H54 (cell line): ENCODE measurements around the gene NRTN.
A peak's percentile ranks its signal among the peaks of the same experiment; 100 is the strongest.
"Not testable (repeated sequence)": the region's sequence is repeated elsewhere in the genome, so short reads cannot be mapped to it uniquely, and the experiment has no call there.

Source experiments
- DNase-seq: peaks from one replicate; pipeline ENCODE4 v3.0.0; 2011; ENCODE audit warnings: low spot score, mixed read lengths; ENCODE audit not compliant: insufficient read length
- FAIRE-seq: peaks from 3 replicates; lab custom pipeline; 2011; peaks lifted over from hg19 to GRCh38; lab: Jason Lieb, UNC
- POLR2A ChIP-seq: IDR thresholded peaks from 2 replicates; pipeline ENCODE4 v1.6.1; 2011; ENCODE audit warnings: low read depth, mild to moderate bottlenecking, low read length

Gene NRTN

DNA sequence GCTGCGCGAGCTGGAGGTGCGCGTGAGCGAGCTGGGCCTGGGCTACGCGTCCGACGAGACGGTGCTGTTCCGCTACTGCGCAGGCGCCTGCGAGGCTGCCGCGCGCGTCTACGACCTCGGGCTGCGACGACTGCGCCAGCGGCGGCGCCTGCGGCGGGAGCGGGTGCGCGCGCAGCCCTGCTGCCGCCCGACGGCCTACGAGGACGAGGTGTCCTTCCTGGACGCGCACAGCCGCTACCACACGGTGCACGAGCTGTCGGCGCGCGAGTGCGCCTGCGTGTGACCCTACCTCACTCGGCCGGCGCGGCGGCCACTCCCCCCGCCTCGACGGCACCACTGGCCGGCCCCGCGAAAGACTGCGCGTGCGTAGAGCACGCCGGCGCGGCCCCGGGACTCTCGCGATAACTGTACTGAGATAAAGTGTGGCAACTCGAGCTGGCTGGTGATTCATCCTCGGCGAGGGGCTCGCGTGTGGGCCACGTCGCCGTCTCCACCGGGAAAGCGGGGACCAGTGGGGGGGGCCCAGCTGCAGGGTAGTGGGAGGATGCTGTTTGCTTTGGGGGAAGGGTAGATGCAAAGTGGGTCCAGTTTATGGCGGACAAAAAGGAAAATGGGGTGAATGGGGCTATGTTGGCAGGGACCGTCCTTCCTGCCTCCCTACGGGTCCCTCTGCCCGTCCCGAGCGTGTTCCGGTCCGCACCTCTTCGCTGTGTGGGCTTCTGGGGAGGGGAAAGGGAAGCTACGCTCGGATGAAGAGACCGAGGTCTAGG is 23.2 kb downstream of the NRTN start:
- peak; percentile 61; the same call in 1 of the 2 replicates for TF ChIP-seq POLR2A
- FAIRE-seq (no peak), DNase-seq (peak; percentile 68)

GRCh38 chr19:5828661-5829566 is 24.0 kb downstream of the NRTN start:
- no peak for FAIRE-seq
- DNase-seq: no peak
- no peak for TF ChIP-seq POLR2A

- DNase-seq (no peak), FAIRE-seq (no peak)
- TF ChIP-seq POLR2A: no peak
These were observed 24.9 kb downstream of the NRTN start for GRCh38 chr19:5829567-5830310.

DNA sequence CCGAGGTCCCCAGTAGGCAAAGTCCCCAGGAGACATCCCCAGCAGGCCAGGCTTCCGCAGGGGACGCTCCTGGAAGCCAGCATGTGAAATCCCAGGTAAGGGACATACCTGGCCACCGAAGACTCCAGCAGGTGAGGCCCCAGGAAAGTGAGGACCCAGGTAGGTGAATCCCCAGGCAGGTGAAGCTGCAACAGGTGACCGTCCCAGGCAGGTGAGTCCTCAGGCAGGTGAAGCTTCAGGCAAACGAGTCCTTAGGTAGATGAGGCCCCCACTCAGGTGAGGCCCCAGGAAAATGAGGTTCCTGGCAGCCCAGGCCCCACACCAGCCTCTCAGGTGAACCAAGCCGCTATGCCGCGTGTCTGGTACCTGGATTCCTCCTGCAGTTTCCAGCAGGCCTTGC is 26.3 kb downstream of the NRTN start:
- TF ChIP-seq POLR2A: no peak
- FAIRE-seq (no peak), DNase-seq (no peak)

GRCh38 chr19:5832061-5832460 is 27.2 kb downstream of the NRTN start:
- DNase-seq: no peak
- no peak for FAIRE-seq
- no peak for TF ChIP-seq POLR2A

DNA sequence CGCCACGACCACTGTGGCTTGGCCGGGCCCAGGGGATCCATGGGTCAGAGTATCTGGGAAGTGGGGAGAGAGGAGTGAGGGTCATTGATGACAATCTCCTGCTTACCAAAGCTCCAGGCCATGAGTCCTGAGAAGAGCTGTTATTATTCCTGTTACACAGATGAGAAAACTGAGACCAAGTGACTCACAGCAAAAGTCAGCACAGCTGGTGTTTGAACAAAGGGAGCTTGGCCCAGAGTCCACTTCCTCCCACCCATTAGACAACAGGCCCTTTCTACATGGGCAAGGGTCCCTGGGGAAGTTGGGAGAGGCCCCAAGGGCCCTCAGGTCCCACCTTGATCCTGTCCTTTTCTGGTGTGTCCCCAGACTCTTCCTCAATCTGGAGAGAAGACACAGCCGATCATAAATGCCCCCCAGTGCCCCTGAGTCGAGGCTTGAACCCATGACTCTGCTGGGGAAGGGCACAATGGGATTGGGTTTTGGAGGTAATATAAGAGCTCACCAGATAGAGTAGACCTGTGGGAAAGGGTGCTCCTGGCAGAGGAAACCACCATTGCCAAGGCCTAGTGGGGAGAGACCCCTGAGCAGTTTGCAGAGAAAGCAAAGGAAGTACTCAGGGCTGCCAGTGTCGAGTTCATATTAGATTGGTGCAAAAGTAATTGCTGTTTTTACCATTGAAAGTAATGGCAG is 27.8 kb downstream of the NRTN start:
- no peak for DNase-seq
- FAIRE-seq: no peak

GRCh38 chr19:5837761-5838352 is 33.0 kb downstream of the NRTN start:
- DNase-seq (no peak), FAIRE-seq (no peak)
- TF ChIP-seq POLR2A: no peak

More for the DNA sequence above, 27.8 kb downstream of the NRTN start:
- TF ChIP-seq POLR2A: no peak

DNA sequence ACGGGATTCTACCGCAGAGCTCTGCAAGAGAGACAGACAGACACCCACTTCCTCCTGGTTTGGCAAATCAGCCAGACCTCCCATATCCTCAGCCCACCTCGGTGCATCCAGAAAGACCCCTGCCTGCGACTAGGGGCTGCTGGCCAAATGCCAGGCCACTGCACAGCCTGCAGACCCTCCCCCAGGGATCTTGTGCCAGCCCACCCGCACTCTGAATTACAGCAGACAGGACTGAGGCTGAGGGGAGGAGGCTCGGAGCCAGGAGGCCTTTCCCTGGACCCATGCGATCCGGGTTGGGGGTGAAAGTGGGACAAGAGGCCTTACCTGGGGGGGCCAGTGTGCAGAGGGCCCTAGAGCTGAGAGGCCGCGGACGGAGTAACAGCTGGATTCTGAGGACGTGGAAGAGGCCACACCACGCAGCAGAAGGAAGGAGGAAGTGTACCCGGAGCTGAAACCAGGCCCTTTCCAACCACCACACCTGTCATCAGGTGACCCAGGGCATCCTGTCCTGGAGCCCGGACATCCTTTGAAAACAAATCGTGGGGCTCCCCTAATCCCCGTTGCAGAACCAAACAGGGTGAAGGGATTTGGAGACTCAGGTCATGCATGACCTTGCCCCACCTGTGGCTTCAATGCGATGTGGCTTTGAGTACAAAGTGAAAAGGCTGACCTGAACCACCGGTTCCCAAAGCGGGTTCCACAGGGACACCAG is 33.6 kb downstream of the NRTN start:
- no peak for FAIRE-seq
- no peak for DNase-seq
- no peak for TF ChIP-seq POLR2A

- no peak for TF ChIP-seq POLR2A
- FAIRE-seq (no peak), DNase-seq (no peak)
These were observed 34.5 kb downstream of the NRTN start, which contains the start of gene FUT6 for GRCh38 chr19:5839065-5840017. Gene FUT6 (minus strand): TSS chr19:5839702. CDS start chr19:5832567, 7,135 bp downstream.

- not testable (repeated sequence) for DNase-seq, FAIRE-seq
These were observed 36.9 kb downstream of the NRTN start for GRCh38 chr19:5841735-5842111.

- no peak for FAIRE-seq
- TF ChIP-seq POLR2A: no peak
- DNase-seq: no peak
These were observed 38.5 kb downstream of the NRTN start for GRCh38 chr19:5843295-5843927.
